ENCODE data around the gene CHSY3.

The CHSY3 gene

GRCh38 chr5:130063603-130064002 lies 159.3 kb downstream of the CHSY3 start:
- DNase-seq (ENCODE audit: low read depth, low spot score) = no peak
- H3K4me3 ChIP-seq (ENCODE audit: low read depth, low read length) = no peak overlapping the region
- in situ Hi-C loops (cut with HindIII; ENCODE audit: low sequenced_read_pairs) = no loop called here
- TF ChIP-seq, protein P1, sequence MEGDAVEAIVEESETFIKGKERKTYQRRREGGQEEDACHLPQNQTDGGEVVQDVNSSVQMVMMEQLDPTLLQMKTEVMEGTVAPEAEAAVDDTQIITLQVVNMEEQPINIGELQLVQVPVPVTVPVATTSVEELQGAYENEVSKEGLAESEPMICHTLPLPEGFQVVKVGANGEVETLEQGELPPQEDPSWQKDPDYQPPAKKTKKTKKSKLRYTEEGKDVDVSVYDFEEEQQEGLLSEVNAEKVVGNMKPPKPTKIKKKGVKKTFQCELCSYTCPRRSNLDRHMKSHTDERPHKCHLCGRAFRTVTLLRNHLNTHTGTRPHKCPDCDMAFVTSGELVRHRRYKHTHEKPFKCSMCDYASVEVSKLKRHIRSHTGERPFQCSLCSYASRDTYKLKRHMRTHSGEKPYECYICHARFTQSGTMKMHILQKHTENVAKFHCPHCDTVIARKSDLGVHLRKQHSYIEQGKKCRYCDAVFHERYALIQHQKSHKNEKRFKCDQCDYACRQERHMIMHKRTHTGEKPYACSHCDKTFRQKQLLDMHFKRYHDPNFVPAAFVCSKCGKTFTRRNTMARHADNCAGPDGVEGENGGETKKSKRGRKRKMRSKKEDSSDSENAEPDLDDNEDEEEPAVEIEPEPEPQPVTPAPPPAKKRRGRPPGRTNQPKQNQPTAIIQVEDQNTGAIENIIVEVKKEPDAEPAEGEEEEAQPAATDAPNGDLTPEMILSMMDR (IDR thresholded peaks at IDR 0.05; ENCODE audit: low read depth, low read length) = no peak

DNA sequence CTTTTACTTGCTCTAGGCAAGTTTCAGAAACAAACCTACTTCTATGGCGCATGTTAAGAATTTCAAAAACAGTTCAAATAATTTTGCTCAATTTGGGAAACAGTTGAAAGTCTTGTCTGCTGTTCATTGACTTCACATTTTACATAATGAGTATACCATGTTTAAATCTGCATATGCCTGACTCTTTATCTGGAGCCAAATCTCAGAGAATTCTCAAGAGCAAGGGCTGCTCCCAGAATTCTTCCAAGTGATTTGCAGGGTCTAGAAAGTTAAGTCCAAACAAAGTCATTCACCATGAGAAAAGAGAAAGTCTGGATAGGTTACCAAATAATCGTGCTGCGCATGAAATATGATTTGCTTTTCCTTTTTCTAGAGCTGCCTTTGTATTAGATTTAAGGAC lies 160.2 kb downstream of the CHSY3 start:
- in situ Hi-C loops (cut with HindIII; ENCODE audit: low sequenced_read_pairs) = no loop called here
- DNase-seq (ENCODE audit: low read depth, low spot score) = no peak
- TF ChIP-seq, protein P1 (IDR thresholded peaks at IDR 0.05; ENCODE audit: low read depth, low read length) = no peak
- H3K4me3 ChIP-seq (ENCODE audit: low read depth, low read length) = no peak overlapping the region

DNA sequence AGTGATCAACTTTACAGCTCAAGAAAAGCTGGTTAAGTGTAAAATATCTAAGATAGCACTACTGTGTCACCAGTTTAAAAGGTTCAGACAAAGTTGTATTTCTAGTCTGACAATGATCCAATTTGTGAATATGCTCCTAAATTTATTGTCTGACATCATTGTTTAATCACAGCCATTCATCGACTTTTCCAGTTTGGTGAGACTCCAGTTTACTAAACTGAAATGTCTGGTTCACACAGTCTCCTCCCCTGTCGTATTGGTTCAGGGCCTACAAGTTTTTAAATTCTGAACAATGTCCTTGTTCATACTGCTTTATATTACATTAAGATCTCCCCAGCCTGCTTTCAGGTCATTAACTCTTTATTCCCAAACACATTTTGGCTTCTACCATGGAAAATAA lies 161.4 kb downstream of the CHSY3 start:
- no peak overlapping the region for H3K4me3 ChIP-seq (ENCODE audit: low read depth, low read length)
- DNase-seq (ENCODE audit: low read depth, low spot score) = no peak
- in situ Hi-C loops (cut with HindIII; ENCODE audit: low sequenced_read_pairs) = no loop called here
- TF ChIP-seq, protein P1 (IDR thresholded peaks at IDR 0.05; ENCODE audit: low read depth, low read length) = no peak

DNA sequence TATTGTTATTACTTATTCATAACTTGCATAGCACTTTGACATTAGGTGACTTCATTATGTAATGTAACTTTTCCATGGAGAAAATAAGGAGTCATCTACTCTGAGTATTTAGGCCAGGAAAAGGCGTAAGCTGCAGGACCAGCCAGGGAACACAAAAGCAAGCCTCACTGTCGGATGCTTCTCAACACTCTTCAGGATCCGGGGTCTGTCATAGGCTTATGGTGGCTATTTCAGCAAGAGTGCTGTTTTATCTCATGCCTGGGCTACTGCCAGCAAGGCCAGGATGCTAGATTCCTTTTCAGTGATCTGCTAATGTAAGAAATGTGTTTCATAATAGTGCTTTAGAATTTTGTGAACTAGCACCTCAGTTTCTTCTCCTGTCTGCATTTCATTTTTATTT lies 162.4 kb downstream of the CHSY3 start:
- H3K4me3 ChIP-seq (ENCODE audit: low read depth, low read length) = no peak overlapping the region
- in situ Hi-C loops (cut with HindIII; ENCODE audit: low sequenced_read_pairs) = no loop called here
- peak; percentile 32 for DNase-seq (ENCODE audit: low read depth, low spot score)
- TF ChIP-seq, protein P1 (IDR thresholded peaks at IDR 0.05; ENCODE audit: low read depth, low read length) = no peak

DNA sequence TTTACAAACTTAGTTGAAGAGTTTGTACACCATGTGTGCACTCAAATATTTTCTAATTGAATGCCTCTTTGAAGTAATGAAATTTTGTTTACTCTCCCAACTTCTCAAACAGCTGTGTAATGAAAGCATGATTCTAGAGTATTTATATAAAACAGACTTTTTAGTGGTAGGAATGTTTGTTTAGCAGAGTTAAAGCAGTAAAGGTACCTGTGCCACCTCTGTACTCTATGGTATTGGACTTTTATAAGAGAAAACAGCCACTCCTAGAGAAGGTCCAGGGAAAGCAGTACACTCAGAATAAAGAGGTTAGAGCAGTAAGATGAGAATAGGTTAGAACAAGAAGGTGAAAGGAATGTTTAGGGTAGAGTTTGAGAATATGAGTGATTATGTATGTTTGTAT lies 163.1 kb downstream of the CHSY3 start:
- H3K4me3 ChIP-seq (ENCODE audit: low read depth, low read length) = no peak overlapping the region
- in situ Hi-C loops (cut with HindIII; ENCODE audit: low sequenced_read_pairs) = no loop called here
- DNase-seq (ENCODE audit: low read depth, low spot score) = no peak
- TF ChIP-seq, protein P1 (IDR thresholded peaks at IDR 0.05; ENCODE audit: low read depth, low read length) = no peak

DNA sequence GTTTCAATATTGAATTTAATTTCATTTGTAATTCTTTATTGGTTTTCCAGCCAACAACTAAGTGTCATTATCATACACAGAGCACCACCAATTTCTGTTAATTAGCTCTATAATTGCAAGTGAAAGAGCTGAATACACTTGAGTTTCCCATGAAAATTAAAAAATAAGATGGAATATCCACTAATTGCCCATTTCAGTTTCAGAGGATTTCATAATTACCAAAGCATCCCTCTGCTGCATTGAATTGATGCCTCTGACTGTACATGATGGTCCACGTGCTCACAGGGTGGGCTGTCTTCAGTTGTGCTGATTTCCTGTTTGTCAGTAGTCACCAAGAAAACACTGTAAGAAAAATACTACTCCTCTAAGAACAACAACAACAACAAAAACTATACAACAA lies 163.8 kb downstream of the CHSY3 start:
- TF ChIP-seq, protein P1 (IDR thresholded peaks at IDR 0.05; ENCODE audit: low read depth, low read length) = no peak
- in situ Hi-C loops (cut with HindIII; ENCODE audit: low sequenced_read_pairs) = no loop called here
- no peak overlapping the region for H3K4me3 ChIP-seq (ENCODE audit: low read depth, low read length)
- DNase-seq (ENCODE audit: low read depth, low spot score) = no peak

DNA sequence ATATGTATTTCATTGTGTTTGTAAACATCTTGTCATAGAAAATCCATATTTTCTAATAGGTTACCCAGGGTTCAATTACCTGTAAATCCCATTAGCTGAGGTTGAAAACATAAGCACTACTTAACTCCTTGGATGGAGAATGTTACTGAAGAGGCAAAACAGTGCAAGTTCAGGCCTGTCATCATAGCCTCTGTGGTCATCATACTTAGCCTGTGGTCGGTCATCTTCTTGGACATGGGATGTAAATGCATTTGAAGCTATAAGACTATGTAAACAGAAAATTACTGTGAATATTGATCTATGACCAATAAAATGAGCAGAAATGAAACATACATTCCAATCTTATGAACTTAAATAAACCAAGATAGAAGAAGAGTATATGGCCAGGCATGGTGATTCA lies 164.7 kb downstream of the CHSY3 start:
- no peak overlapping the region for H3K4me3 ChIP-seq (ENCODE audit: low read depth, low read length)
- TF ChIP-seq, protein P1 (IDR thresholded peaks at IDR 0.05; ENCODE audit: low read depth, low read length) = no peak
- in situ Hi-C loops (cut with HindIII; ENCODE audit: low sequenced_read_pairs) = no loop called here
- DNase-seq (ENCODE audit: low read depth, low spot score) = no peak
